Measurements from ENCODE around the gene PCDHGC4.

PCDHGC4 gene

GRCh38 chr5:141484641-141485311, at the start of gene PCDHGC4:
Gene PCDHGC4 (plus strand): TSS chr5:141485030. CDS start chr5:141485174, 144 bp downstream.
- Mint-ChIP-seq H3K36me3 (ENCODE audit: low read depth) (peaks cover 82% of the 10 kb centered on the region), H3K27ac (peak within 1 kb of the TSS; percentile 37 to 79 (median 75)), H3K4me3 (peak within 1 kb of the TSS; percentile 75 to 90 (median 86)), H3K4me1 (peaks cover 37% of the 10 kb centered on the region), H3K27me3 (ENCODE audit: low read depth) (no peaks in the 10 kb centered on the region), H3K9me3 (peaks cover 40% of the 10 kb centered on the region)
- TF ChIP-seq CTCF (IDR thresholded peaks at IDR 0.05; ENCODE audit: unreplicated experiment in 3 of 3), result no peak

GRCh38 chr5:141437221-141437620, 47.6 kb upstream of the PCDHGC4 start:
- Mint-ChIP-seq H3K9me3 (peaks cover 83% of the 10 kb centered on the region), H3K4me1 (no peaks in the 10 kb centered on the region), H3K27me3 (ENCODE audit: low read depth) (no peaks in the 10 kb centered on the region), H3K4me3 (no peak overlapping the region), H3K27ac (no peak overlapping the region), H3K36me3 (ENCODE audit: low read depth) (peaks cover 93% of the 10 kb centered on the region)
- TF ChIP-seq CTCF (IDR thresholded peaks at IDR 0.05; ENCODE audit: unreplicated experiment in 3 of 3), result no peak

GRCh38 chr5:141439411-141440141, 45.3 kb upstream of the PCDHGC4 start:
- Mint-ChIP-seq H3K27ac (no peak overlapping the region), H3K36me3 (ENCODE audit: low read depth) (peaks cover 92% of the 10 kb centered on the region), H3K9me3 (peaks cover 87% of the 10 kb centered on the region), H3K4me1 (no peaks in the 10 kb centered on the region), H3K4me3 (no peak overlapping the region), H3K27me3 (ENCODE audit: low read depth) (no peaks in the 10 kb centered on the region)
- TF ChIP-seq CTCF (IDR thresholded peaks at IDR 0.05; ENCODE audit: unreplicated experiment in 3 of 3), result no peak

- TF ChIP-seq CTCF (IDR thresholded peaks at IDR 0.05; ENCODE audit: unreplicated experiment in 3 of 3), result no peak
- Mint-ChIP-seq H3K4me3 (no peak overlapping the region), H3K9me3 (peaks cover 85% of the 10 kb centered on the region), H3K36me3 (ENCODE audit: low read depth) (peaks cover 91% of the 10 kb centered on the region), H3K27ac (no peak overlapping the region), H3K27me3 (ENCODE audit: low read depth) (no peaks in the 10 kb centered on the region), H3K4me1 (no peaks in the 10 kb centered on the region)
Measured at GRCh38 chr5:141440341-141440740, 44.5 kb upstream of the PCDHGC4 start.

- H3K27ac Mint-ChIP-seq, result no peak overlapping the region
- no peak for TF ChIP-seq CTCF (IDR thresholded peaks at IDR 0.05; ENCODE audit: unreplicated experiment in 3 of 3)
- H3K4me1 Mint-ChIP-seq, result no peaks in the 10 kb centered on the region
- H3K27me3 Mint-ChIP-seq (ENCODE audit: low read depth), result no peaks in the 10 kb centered on the region
- H3K4me3 Mint-ChIP-seq, result no peak overlapping the region
- H3K36me3 Mint-ChIP-seq (ENCODE audit: low read depth), result peaks cover 91% of the 10 kb centered on the region
- peaks cover 83% of the 10 kb centered on the region for H3K9me3 Mint-ChIP-seq
Measured at GRCh38 chr5:141441571-141442170, 43.2 kb upstream of the PCDHGC4 start.

Data from nephron (organoid).